Measurements from ENCODE around the gene CBR3.

GRCh38 chr21:36098182-36098532, 36.7 kb upstream of the CBR3 start:
- TF ChIP-seq CTCF (IDR thresholded peaks at IDR 0.05 in 4 of 5, conservative IDR thresholded peaks at IDR 0.05 in 1 of 5) (no peak), POLR2A (IDR thresholded peaks at IDR 0.05) (no peak)
